SKM-1 treated with dmso at 0.1 percent for 144 hours (cell line): ENCODE measurements around the gene RGS12.
A peak's percentile ranks its signal among the peaks of the same experiment; 100 is the strongest.

Source experiments
- DNase-seq: peaks from one replicate; lab custom pipeline; 2025; ENCODE audit not compliant: unreplicated experiment; lab: John Stamatoyannopoulos, UW

RGS12 gene

GRCh38 chr4:3292571-3293400, at the start of gene RGS12:
RGS12 (plus strand) TSS chr4:3293021; CDS start chr4:3316171, 23,150 bp downstream.
- DNase-seq, result peak; percentile 96

GRCh38 chr4:3243136-3243780, 49.6 kb upstream of the RGS12 start:
- no peak for DNase-seq

- no peak for DNase-seq
These were observed 48.8 kb upstream of the RGS12 start for GRCh38 chr4:3244002-3244401.

GRCh38 chr4:3244747-3245146, 48.1 kb upstream of the RGS12 start:
- no peak for DNase-seq

GRCh38 chr4:3245676-3246075, 47.1 kb upstream of the RGS12 start:
- no peak for DNase-seq

GRCh38 chr4:3246458-3247398, 46.1 kb upstream of the RGS12 start:
- DNase-seq, result no peak

- no peak for DNase-seq
These were observed 45.2 kb upstream of the RGS12 start for GRCh38 chr4:3247399-3248177.

GRCh38 chr4:3248178-3248480, 44.7 kb upstream of the RGS12 start:
- no peak for DNase-seq

GRCh38 chr4:3248811-3249661, 43.8 kb upstream of the RGS12 start, which contains the start of gene MSANTD1:
MSANTD1 (plus strand) TSS chr4:3249159; CDS start chr4:3249223, 64 bp downstream.
- no peak for DNase-seq

- no peak for DNase-seq
These were observed 42.9 kb upstream of the RGS12 start for GRCh38 chr4:3249711-3250437.

- DNase-seq, result no peak
These were observed 42.3 kb upstream of the RGS12 start for GRCh38 chr4:3250438-3250955.

- DNase-seq, result no peak
These were observed 41.7 kb upstream of the RGS12 start for GRCh38 chr4:3250956-3251690.

- DNase-seq, result no peak
These were observed 40.9 kb upstream of the RGS12 start for GRCh38 chr4:3251691-3252479.

GRCh38 chr4:3252480-3252828, 40.4 kb upstream of the RGS12 start:
- DNase-seq, result no peak

GRCh38 chr4:3252831-3253641, 39.8 kb upstream of the RGS12 start:
- DNase-seq, result no peak

- no peak for DNase-seq
These were observed 39.0 kb upstream of the RGS12 start for GRCh38 chr4:3253808-3254207.
